ENCODE results near the gene RSKR.

DNA sequence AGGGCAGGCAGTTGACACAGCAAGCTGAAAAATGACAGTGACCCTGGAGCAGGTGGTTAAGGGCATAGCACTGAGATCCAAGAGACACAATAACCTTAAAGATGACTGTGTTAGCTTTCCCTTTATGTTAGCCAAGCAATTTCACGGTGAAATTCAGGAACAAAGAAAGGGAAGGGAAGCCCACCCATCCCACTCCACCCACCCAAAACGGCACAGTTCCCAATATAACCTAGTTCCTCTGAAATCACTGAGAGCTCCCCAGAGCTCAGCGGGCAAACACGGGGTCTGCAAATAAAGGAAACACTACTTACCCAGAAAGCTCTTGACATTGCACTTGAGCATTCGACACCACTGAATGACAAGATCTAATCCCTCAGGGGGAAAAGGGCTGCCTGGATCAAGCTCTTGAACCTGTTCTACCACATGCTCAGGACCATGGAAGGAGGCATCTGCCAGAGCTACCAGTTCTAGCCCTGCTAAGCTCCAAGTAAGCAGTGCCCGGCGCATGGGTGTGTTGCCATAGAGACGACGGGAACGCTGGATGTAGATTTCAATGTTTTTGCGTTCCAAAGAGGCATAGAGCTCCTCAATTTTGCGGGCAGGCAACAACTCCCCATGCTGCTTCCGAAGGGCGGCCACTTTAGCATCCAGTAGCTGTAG, 20.4 kb upstream of the RSKR start:
- no peak for TF ChIP-seq CTCF (IDR thresholded peaks at IDR 0.05)
- TF ChIP-seq POLR2A (IDR thresholded peaks at IDR 0.05): no peak
